GM19351 (cell line): ENCODE data around the gene PDGFD.

Experiments
- ATAC-seq: cut with Tn5 transposase; IDR thresholded peaks from one replicate; pipeline ENCODE4 v1.9.1; 2021; ENCODE audit warnings: mild to moderate bottlenecking, moderate library complexity; ENCODE audit not compliant: unreplicated experiment

Gene PDGFD

GRCh38 chr11:103894034-103894433 is 269.9 kb downstream of the PDGFD start:
- ATAC-seq = no peak

GRCh38 chr11:103893371-103893770 is 270.6 kb downstream of the PDGFD start:
- no peak for ATAC-seq

- ATAC-seq = no peak
Observed at GRCh38 chr11:103892603-103893002, 271.3 kb downstream of the PDGFD start.

- ATAC-seq = no peak
Observed at GRCh38 chr11:103890654-103891053, 273.3 kb downstream of the PDGFD start.

GRCh38 chr11:103889679-103890078 is 274.3 kb downstream of the PDGFD start:
- no peak for ATAC-seq

- ATAC-seq = no peak
Observed at GRCh38 chr11:103888541-103888951, 275.4 kb downstream of the PDGFD start.

- ATAC-seq = no peak
Observed at GRCh38 chr11:103887001-103887658, 276.8 kb downstream of the PDGFD start.

GRCh38 chr11:103883856-103884255 is 280.1 kb downstream of the PDGFD start:
- no peak for ATAC-seq

GRCh38 chr11:103883291-103883690 is 280.7 kb downstream of the PDGFD start:
- no peak for ATAC-seq

- no peak for ATAC-seq
Observed at GRCh38 chr11:103881584-103881983, 282.4 kb downstream of the PDGFD start.

- no peak for ATAC-seq
Observed at GRCh38 chr11:103880968-103881367, 283.0 kb downstream of the PDGFD start.

GRCh38 chr11:103878646-103879045 is 285.3 kb downstream of the PDGFD start:
- no peak for ATAC-seq

- no peak for ATAC-seq
Observed at GRCh38 chr11:103877221-103877620, 286.7 kb downstream of the PDGFD start.

GRCh38 chr11:103875855-103876510 is 288.0 kb downstream of the PDGFD start:
- peak; percentile 89 for ATAC-seq

GRCh38 chr11:103872748-103873147 is 291.2 kb downstream of the PDGFD start:
- ATAC-seq = no peak

- no peak for ATAC-seq
Observed at GRCh38 chr11:103871923-103872551, 291.9 kb downstream of the PDGFD start.

- ATAC-seq = no peak
Observed at GRCh38 chr11:103870821-103871309, 293.1 kb downstream of the PDGFD start.

- no peak for ATAC-seq
Observed at GRCh38 chr11:103867481-103867880, 296.5 kb downstream of the PDGFD start.

- ATAC-seq = no peak
Observed at GRCh38 chr11:103863497-103863896, 300.4 kb downstream of the PDGFD start.

- ATAC-seq = no peak
Observed at GRCh38 chr11:103862802-103863174, 301.2 kb downstream of the PDGFD start.

- ATAC-seq = peak; percentile 83
Observed at GRCh38 chr11:103862094-103862801, 301.7 kb downstream of the PDGFD start.
